ENCODE results near the gene NECAB2.

- TF ChIP-seq POLR2A (IDR thresholded peaks at IDR 0.05) (no peak), CTCF (IDR thresholded peaks at IDR 0.05) (no peak), POLR2AphosphoS5 (IDR thresholded peaks at IDR 0.05) (no peak)
These were observed 18.9 kb upstream of the NECAB2 start for GRCh38 chr16:83948914-83949723.

Measured in prostate gland (tissue), 2 donors.